Measurements from ENCODE around the gene LCMT1.
"Not testable (repeated sequence)": the region's sequence is repeated elsewhere in the genome, so short reads cannot be mapped to it uniquely, and the experiment has no call there.

Gene LCMT1

GRCh38 chr16:25111403-25112166 lies at the start of gene LCMT1:
Gene LCMT1 (plus strand): TSS chr16:25111742. CDS start chr16:25111884, 142 bp downstream.
- peak; percentile 96 for DNase-seq (ENCODE audit: low read depth)
- peak within 1 kb of the TSS; percentile 95 for H3K4me3 ChIP-seq (ENCODE audit: low read length)
- no peak for TF ChIP-seq CTCF (conservative IDR thresholded peaks at IDR 0.05; ENCODE audit: low read length)

- no peak for DNase-seq (ENCODE audit: low read depth)
- H3K4me3 ChIP-seq (ENCODE audit: low read length), result no peak overlapping the region
- no peak for TF ChIP-seq CTCF (conservative IDR thresholded peaks at IDR 0.05; ENCODE audit: low read length)
Observed at GRCh38 chr16:25063102-25063501, 48.4 kb upstream of the LCMT1 start.

- peak; percentile 38 for DNase-seq (ENCODE audit: low read depth)
- no peak overlapping the region for H3K4me3 ChIP-seq (ENCODE audit: low read length)
- TF ChIP-seq CTCF (conservative IDR thresholded peaks at IDR 0.05; ENCODE audit: low read length), result no peak
Observed at GRCh38 chr16:25063865-25064264, 47.7 kb upstream of the LCMT1 start.

GRCh38 chr16:25064281-25064680 lies 47.3 kb upstream of the LCMT1 start:
- not testable (repeated sequence) for H3K4me3 ChIP-seq (ENCODE audit: low read length); DNase-seq (ENCODE audit: low read depth)

- DNase-seq (ENCODE audit: low read depth), result no peak
- H3K4me3 ChIP-seq (ENCODE audit: low read length), result no peak overlapping the region
- no peak for TF ChIP-seq CTCF (conservative IDR thresholded peaks at IDR 0.05; ENCODE audit: low read length)
Observed at GRCh38 chr16:25064937-25065336, 46.6 kb upstream of the LCMT1 start.

GRCh38 chr16:25065899-25066298 lies 45.6 kb upstream of the LCMT1 start:
- H3K4me3 ChIP-seq (ENCODE audit: low read length), result no peak overlapping the region
- DNase-seq (ENCODE audit: low read depth), result no peak

GRCh38 chr16:25066426-25066746 lies 45.2 kb upstream of the LCMT1 start:
- TF ChIP-seq CTCF (conservative IDR thresholded peaks at IDR 0.05; ENCODE audit: low read length), result no peak
- DNase-seq (ENCODE audit: low read depth), result no peak
- peak overlapping the region; percentile 54 for H3K4me3 ChIP-seq (ENCODE audit: low read length)

More at GRCh38 chr16:25065899-25066298, 45.6 kb upstream of the LCMT1 start:
- no peak for TF ChIP-seq CTCF (conservative IDR thresholded peaks at IDR 0.05; ENCODE audit: low read length)

All from AG10803 (cell line).